Naive B cell (primary cell): ENCODE data around the gene SCTR. TPM values are rescaled to one million over a fixed set of nuclear protein-coding genes. Genes with fewer than 3 reads are reported as not detected.
A peak's percentile ranks its signal among the peaks of the same experiment; 100 is the strongest.

Source experiments
- ATAC-seq, 2 donors: fragments of 150-1000 bp; cut with Tn5 transposase; 2 replicates each; pipeline ENCODE4 v1.10.0; 2021; ENCODE audit warnings: low read depth in 2 of 2, mild to moderate bottlenecking in 2 of 2, moderate library complexity in 2 of 2
- DNase-seq: peaks from one replicate; pipeline ENCODE4 v3.0.0; 2022
- H3K27ac Mint-ChIP-seq, 6 donors: one replicate each; pipeline ENCODE4 v1.8.0; 2020 to 2022; ENCODE audit warnings: mild to moderate bottlenecking in 6 of 6, mixed read lengths in 6 of 6, moderate library complexity in 5 of 6, inconsistent platforms in 2 of 6
- H3K27me3 Mint-ChIP-seq, 3 donors: one replicate each; pipeline ENCODE4 v1.8.0; 2021 to 2022; ENCODE audit warnings: mixed read lengths in 3 of 3, mild to moderate bottlenecking in 1 of 3
- H3K36me3 Mint-ChIP-seq, 2 donors: one replicate each; pipeline ENCODE4 v1.8.0; 2020 to 2022; ENCODE audit warnings: mixed read lengths in 2 of 2, inconsistent platforms in 1 of 2, mild to moderate bottlenecking in 1 of 2
- H3K4me1 Mint-ChIP-seq, 3 donors: one replicate each; pipeline ENCODE4 v1.8.0; 2020 to 2022; ENCODE audit warnings: mixed read lengths in 3 of 3, inconsistent platforms in 1 of 3, mild to moderate bottlenecking in 1 of 3, moderate library complexity in 1 of 3
- H3K4me3 Mint-ChIP-seq, 8 donors: one replicate each; pipeline ENCODE4 v1.8.0; 2020 to 2022; ENCODE audit warnings: mild to moderate bottlenecking in 8 of 8, mixed read lengths in 8 of 8, moderate library complexity in 8 of 8, inconsistent platforms in 2 of 8
- H3K9me3 Mint-ChIP-seq, 7 donors: one replicate each; pipeline ENCODE4 v1.8.0; 2020 to 2022; ENCODE audit warnings: mixed read lengths in 7 of 7, mild to moderate bottlenecking in 5 of 7, inconsistent platforms in 2 of 7, moderate library complexity in 1 of 7
- polyA plus RNA-seq, 6 donors: library from polyadenylated mRNA; unstranded; fragments of 300-500 nt; fragmentation: Illumina TruSeq; gene quantifications; one replicate each; pipeline ENCODE4 v1.2.3, GENCODE V29; 2021; ENCODE audit warnings: low read depth in 6 of 6

SCTR gene
- polyA plus RNA-seq, 6 donors from 2014 or later, result not detected

- no peak overlapping the region for H3K4me3 Mint-ChIP-seq
- no peaks in the 10 kb centered on the region for H3K36me3 Mint-ChIP-seq
- no peaks in the 10 kb centered on the region for H3K4me1 Mint-ChIP-seq
- ATAC-seq (no peak), DNase-seq (no peak)
- H3K9me3 Mint-ChIP-seq, result no peaks in the 10 kb centered on the region
- H3K27ac Mint-ChIP-seq, result no peak overlapping the region
- peaks cover 18 to 56% (median 39%) of the 10 kb centered on the region in 3 donors for H3K27me3 Mint-ChIP-seq
Observed at GRCh38 chr2:119438726-119439284, 85.5 kb downstream of the SCTR start.

- Mint-ChIP-seq H3K27ac (no peak overlapping the region), H3K27me3 (peaks cover 24 to 62% (median 43%) of the 10 kb centered on the region in 3 donors), H3K4me3 (no peak overlapping the region), H3K9me3 (no peaks in the 10 kb centered on the region), H3K36me3 (no peaks in the 10 kb centered on the region), H3K4me1 (no peaks in the 10 kb centered on the region)
- no peak for DNase-seq
- no peak for ATAC-seq
Observed at GRCh38 chr2:119438128-119438656, 86.1 kb downstream of the SCTR start.

- Mint-ChIP-seq H3K27me3 (peaks cover 32 to 72% (median 53%) of the 10 kb centered on the region in 3 donors), H3K4me3 (no peak overlapping the region), H3K27ac (no peak overlapping the region), H3K9me3 (no peaks in the 10 kb centered on the region), H3K4me1 (peaks cover 2 to 6% (median 4%) of the 10 kb centered on the region in 3 donors), H3K36me3 (no peaks in the 10 kb centered on the region)
- ATAC-seq (no peak), DNase-seq (no peak)
Observed at GRCh38 chr2:119436993-119437772, 87.1 kb downstream of the SCTR start.

- H3K36me3 Mint-ChIP-seq, result no peaks in the 10 kb centered on the region
- H3K9me3 Mint-ChIP-seq, result no peaks in the 10 kb centered on the region
- peaks cover 4 to 12% (median 6%) of the 10 kb centered on the region in 3 donors for H3K4me1 Mint-ChIP-seq
- H3K27ac Mint-ChIP-seq, result no peak overlapping the region
- ATAC-seq (no peak), DNase-seq (no peak)
- peak overlapping the region in 1 of 8 donors; percentile 42 for H3K4me3 Mint-ChIP-seq
- peaks cover 38 to 75% (median 55%) of the 10 kb centered on the region in 3 donors for H3K27me3 Mint-ChIP-seq
Observed at GRCh38 chr2:119435953-119436297, 88.4 kb downstream of the SCTR start.

GRCh38 chr2:119435081-119435952, 89.0 kb downstream of the SCTR start:
- Mint-ChIP-seq H3K9me3 (no peaks in the 10 kb centered on the region), H3K27ac (no peak overlapping the region), H3K4me3 (no peak overlapping the region), H3K4me1 (peaks cover 4 to 18% (median 6%) of the 10 kb centered on the region in 3 donors), H3K27me3 (peaks cover 40 to 73% (median 54%) of the 10 kb centered on the region in 3 donors), H3K36me3 (no peaks in the 10 kb centered on the region)
- ATAC-seq, result no peak
- DNase-seq, result no peak

- no peak overlapping the region for H3K27ac Mint-ChIP-seq
- DNase-seq (no peak), ATAC-seq (no peak)
- no peaks in the 10 kb centered on the region for H3K36me3 Mint-ChIP-seq
- H3K9me3 Mint-ChIP-seq, result no peaks in the 10 kb centered on the region
- no peak overlapping the region for H3K4me3 Mint-ChIP-seq
- peaks cover 45 to 70% (median 56%) of the 10 kb centered on the region in 3 donors for H3K27me3 Mint-ChIP-seq
- peaks cover 4 to 19% (median 6%) of the 10 kb centered on the region in 3 donors for H3K4me1 Mint-ChIP-seq
Observed at GRCh38 chr2:119434664-119435063, 89.6 kb downstream of the SCTR start.

GRCh38 chr2:119433636-119434327, 90.5 kb downstream of the SCTR start:
- no peak for DNase-seq
- Mint-ChIP-seq H3K27me3 (peaks cover 54 to 70% (median 56%) of the 10 kb centered on the region in 3 donors), H3K9me3 (no peaks in the 10 kb centered on the region), H3K4me3 (peak overlapping the region in 3 of 8 donors; percentile 30 to 68 (median 50)), H3K4me1 (peaks cover 4 to 19% (median 6%) of the 10 kb centered on the region in 3 donors), H3K27ac (no peak overlapping the region), H3K36me3 (no peaks in the 10 kb centered on the region)
- ATAC-seq, result no peak

GRCh38 chr2:119432851-119433522, 91.3 kb downstream of the SCTR start:
- DNase-seq (no peak), ATAC-seq (no peak)
- Mint-ChIP-seq H3K4me3 (peak overlapping the region in 7 of 8 donors; percentile 42 to 89 (median 72)), H3K27me3 (peaks cover 56 to 70% (median 60%) of the 10 kb centered on the region in 3 donors), H3K9me3 (no peaks in the 10 kb centered on the region), H3K4me1 (peaks cover 4 to 19% (median 6%) of the 10 kb centered on the region in 3 donors), H3K27ac (peak overlapping the region in 2 of 6 donors; percentile 41 to 92), H3K36me3 (no peaks in the 10 kb centered on the region)

GRCh38 chr2:119431976-119432850, 92.1 kb downstream of the SCTR start:
- DNase-seq (no peak), ATAC-seq (no peak)
- peaks cover 4 to 19% (median 6%) of the 10 kb centered on the region in 3 donors for H3K4me1 Mint-ChIP-seq
- H3K4me3 Mint-ChIP-seq, result peak overlapping the region; percentile 56 to 89 (median 82)
- peaks cover 61 to 75% (median 67%) of the 10 kb centered on the region in 3 donors for H3K27me3 Mint-ChIP-seq
- peak overlapping the region in 2 of 6 donors; percentile 28 to 79 for H3K27ac Mint-ChIP-seq
- H3K9me3 Mint-ChIP-seq, result no peaks in the 10 kb centered on the region
- H3K36me3 Mint-ChIP-seq, result no peaks in the 10 kb centered on the region

GRCh38 chr2:119431155-119431975, 92.9 kb downstream of the SCTR start, which contains the start of gene TMEM37:
Gene TMEM37, plus strand, starts transcription at chr2:119431854. Its CDS starts 50 bp downstream, at chr2:119431904.
- Mint-ChIP-seq H3K9me3 (no peaks in the 10 kb centered on the region), H3K4me1 (peaks cover 4 to 19% (median 11%) of the 10 kb centered on the region in 3 donors), H3K27ac (peak within 1 kb of the TSS in 2 of 6 donors; percentile 59 to 79), H3K36me3 (no peaks in the 10 kb centered on the region), H3K4me3 (peak within 1 kb of the TSS; percentile 67 to 92 (median 84)), H3K27me3 (peaks cover 66 to 79% (median 67%) of the 10 kb centered on the region in 3 donors)
- DNase-seq (peak; percentile 25), ATAC-seq (peak; percentile 74 to 81)

GRCh38 chr2:119430023-119430498, 94.2 kb downstream of the SCTR start:
- no peak for DNase-seq
- Mint-ChIP-seq H3K27me3 (peaks cover 60 to 78% (median 68%) of the 10 kb centered on the region in 3 donors), H3K27ac (no peak overlapping the region), H3K36me3 (no peaks in the 10 kb centered on the region), H3K4me3 (peak overlapping the region in 6 of 8 donors; percentile 69 to 92 (median 82)), H3K4me1 (peaks cover 4 to 19% (median 11%) of the 10 kb centered on the region in 3 donors), H3K9me3 (no peaks in the 10 kb centered on the region)
- ATAC-seq, result no peak
